HuH-7.5 (cell line): ENCODE data around the gene CDH9.
A peak's percentile ranks its signal among the peaks of the same experiment; 100 is the strongest.

Source experiments
- DNase-seq: peaks from one replicate; pipeline ENCODE4 v3.0.0; 2011; ENCODE audit warnings: low spot score

The CDH9 gene, protein sequence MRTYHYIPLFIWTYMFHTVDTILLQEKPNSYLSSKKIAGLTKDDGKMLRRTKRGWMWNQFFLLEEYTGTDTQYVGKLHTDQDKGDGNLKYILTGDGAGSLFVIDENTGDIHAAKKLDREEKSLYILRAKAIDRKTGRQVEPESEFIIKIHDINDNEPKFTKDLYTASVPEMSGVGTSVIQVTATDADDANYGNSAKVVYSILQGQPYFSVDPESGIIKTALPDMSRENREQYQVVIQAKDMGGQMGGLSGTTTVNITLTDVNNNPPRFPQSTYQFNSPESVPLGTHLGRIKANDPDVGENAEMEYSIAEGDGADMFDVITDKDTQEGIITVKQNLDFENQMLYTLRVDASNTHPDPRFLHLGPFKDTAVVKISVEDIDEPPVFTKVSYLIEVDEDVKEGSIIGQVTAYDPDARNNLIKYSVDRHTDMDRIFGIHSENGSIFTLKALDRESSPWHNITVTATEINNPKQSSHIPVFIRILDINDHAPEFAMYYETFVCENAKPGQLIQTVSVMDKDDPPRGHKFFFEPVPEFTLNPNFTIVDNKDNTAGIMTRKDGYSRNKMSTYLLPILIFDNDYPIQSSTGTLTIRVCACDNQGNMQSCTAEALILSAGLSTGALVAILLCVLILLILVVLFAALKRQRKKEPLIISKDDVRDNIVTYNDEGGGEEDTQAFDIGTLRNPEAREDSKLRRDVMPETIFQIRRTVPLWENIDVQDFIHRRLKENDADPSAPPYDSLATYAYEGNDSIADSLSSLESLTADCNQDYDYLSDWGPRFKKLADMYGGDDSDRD

DNA sequence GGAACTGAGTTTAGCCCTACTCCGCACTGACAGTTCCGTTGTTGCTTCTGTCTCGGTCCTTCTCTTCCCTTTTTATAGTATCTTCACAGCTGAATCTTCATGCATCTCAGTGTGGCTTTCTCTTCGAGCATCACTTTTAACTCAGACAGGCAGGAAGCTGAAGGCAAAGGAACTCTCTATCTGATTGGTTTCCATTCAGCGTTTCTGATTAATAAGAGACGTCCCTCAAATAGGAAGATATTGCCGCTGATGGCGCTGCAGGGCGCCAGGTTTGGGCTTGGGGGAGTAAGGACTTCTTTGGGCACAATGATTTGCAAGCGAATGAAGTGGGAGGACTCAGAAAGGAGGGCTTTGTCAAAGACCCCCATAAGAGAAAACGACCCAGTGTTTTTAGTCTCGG, at the start of gene CDH9:
CDH9 (minus strand) TSS at position 111 of the 400 bp plus-strand sequence. CDS start 50,253 bp downstream, outside the sequence.
- DNase-seq, result no peak

DNA sequence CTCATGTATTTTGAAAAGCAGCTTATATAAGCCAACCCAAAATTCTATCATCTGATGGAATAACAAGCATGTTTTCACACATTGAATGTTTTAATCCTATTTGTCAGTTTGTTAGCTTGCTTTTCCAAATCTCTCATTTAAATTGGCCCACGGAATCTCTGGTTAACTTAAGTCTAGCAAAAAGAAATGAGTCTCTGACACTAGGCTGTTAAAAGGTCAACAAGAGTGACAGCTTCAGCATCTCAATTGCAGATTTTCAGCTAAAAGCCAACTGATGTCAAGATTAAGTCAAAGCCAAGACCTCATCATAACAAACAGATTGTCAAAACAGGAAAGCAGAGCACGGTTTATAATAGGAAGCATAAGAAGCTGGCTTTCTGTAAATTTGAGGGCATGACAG, 49.4 kb upstream of the CDH9 start:
- DNase-seq, result no peak

DNA sequence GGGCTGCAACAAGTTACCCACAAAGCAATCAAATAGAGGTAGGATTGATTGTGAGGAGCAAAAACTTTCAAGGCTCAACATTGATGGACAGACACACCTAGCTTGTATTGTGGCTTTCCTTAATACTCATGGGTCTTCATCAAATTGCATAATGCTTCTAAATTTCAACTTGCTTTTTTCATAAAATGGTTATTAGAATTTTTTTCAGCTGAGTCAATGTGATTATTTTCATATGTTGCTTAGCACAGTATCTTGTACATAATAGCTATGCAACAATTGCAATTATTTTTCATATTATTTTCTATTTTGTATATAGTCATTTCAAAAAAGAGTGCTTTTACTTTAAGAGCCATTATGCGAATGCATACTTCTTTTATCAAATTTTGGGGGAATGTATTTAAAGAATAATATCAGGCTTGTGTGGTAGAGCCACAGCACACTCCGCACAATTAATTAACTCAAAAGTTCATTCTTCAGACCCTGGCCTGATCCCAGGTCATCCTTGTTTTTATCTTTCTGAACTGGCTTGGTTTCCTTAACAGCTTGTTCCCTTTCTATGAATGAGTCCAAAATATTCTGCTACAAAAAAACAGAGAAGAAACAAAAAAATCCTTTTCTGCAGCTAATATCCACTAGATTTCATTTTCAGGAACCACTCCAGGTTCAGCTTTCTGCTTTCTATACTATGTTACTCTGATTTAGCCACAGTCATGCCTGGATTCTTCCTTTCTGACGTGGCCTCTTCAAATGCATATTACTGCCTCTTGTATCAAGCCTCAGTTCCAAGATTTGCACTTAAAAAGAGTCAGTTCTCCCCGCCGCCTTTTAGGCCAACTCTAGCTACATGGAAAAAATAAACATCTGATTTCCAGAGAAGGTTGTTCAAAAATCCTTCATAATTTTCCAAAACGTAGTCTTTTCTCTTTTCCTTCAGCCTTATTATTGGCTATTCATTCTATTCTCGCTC, 45.3 kb upstream of the CDH9 start:
- no peak for DNase-seq

DNA sequence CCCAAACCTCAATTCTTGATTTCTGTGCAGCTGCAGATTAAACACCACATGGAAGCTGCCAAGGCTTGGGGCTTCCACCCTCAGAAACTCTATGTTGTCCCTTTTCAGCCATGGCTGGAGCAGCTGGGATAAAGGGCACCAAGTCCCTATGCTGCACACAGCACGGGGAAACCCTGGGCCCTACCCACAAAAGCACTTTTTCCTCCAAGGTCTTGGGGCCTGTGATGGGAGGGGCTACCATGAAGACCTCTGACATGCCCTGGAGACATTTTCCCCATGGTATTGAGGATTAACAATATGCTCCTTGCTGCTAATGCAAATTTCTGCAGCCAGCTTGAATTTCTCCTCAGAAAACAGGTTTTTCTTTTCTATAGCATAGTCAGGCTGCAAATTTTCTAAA, 41.8 kb upstream of the CDH9 start:
- DNase-seq, result no peak

DNA sequence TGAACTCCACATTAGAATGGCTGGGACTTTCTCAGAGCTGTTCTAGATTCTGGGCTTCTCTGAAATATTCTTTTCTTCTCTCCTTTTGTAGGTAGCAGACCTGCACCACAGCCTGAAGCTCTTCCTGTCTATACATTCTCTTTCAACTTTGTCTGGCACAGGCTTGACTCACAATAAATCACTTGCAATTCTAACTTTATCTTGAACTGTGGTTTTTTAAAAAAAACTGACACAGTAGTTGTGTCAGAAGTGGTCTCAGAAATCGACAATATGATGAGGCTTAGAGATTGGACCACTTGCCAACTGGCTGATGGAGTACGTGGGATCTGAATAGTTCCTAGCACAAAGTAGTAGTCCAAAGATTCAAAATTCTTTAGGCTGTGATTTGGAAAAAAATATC, 24.1 kb upstream of the CDH9 start:
- no peak for DNase-seq

DNA sequence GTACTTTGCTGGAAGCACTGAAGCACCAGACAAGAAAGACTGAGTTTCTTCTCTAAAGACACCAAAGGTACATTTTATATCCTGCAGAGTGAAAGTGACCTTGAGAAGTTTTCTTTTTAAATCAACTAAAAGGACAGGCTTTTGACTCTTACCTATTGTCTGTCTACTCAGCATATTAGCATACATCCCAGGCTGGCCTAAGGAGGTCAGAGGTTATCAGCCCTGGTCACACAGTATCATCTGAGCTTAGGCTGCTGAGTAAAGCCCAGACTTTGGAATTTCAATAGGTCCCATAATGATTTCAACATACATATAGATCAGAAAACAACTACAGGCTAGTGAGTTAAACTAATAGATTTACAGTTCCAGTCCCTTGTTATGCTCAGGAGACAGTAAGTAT, 10.1 kb upstream of the CDH9 start:
- peak; percentile 12 for DNase-seq

DNA sequence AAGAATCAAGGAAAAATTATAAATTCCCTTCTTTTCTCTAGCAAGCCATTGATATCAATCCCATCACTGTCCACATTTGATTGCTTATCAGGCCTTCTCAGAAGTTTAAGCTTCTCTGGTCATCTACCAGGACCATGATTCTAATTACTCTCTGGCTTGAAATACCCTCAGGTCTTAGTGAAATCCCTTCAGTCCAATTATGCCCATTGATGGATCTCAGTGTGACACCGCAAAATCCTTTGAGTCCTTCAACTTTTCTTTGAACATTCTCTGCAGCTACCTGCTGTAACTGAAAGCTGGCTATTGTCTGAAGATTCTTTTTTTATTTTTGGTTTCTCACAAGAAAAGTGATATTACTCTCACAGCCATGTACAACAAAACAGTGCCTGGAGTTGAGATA, 3.0 kb upstream of the CDH9 start:
- no peak for DNase-seq

DNA sequence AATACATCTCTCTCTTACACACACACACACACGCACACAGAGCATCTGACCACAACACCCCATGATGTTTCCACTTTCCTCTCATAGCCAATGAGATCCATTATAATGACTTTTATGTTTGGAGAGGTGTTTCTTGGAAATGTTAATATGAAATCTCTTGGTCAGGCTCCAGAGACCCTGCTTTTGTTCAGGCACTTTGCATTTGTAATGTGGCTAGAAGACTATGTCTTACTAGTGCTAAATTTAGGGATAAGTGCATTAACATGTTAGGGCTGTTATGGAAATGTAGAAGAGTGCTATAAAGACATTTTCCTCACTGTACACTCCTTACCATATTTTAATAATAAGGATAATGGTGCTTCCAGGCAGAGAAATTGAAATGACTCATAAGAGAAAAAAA, 3.8 kb downstream of the CDH9 start:
- DNase-seq, result no peak

DNA sequence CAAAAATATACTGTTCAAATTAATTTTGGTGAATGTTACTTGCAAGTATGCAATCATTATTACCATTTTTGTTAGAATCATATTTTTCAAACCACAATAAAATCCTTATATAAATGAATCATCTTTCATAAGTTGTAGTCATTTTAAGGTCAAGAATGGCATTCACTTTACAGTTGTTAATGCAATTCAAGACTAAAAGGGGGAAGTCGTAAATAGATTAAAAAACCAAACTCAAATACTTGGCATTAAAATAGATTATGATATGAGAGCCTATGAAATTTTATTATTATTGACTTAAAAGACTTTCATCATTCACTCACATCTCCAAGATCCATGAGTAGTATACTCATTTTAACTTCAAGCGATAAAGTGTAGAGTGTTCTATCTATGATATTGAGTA, 11.6 kb downstream of the CDH9 start:
- no peak for DNase-seq

DNA sequence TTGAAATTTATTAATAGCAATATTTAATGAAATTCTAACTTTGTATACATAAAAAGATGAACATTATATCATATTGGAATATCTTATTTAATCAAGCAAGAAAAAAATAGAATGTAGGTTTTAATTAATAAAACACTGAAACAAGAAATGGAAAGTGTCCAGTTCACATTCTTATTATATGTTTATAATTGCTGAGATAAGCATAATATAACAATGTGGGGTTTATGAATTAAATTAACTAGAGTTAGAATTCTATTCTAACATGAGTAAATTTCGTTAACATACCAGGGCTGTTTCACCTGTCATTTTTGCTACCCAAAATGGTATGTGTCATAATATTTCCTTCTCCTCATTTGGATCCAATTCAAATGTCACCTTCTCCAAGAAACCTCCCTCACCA, 12.3 kb downstream of the CDH9 start:
- no peak for DNase-seq

DNA sequence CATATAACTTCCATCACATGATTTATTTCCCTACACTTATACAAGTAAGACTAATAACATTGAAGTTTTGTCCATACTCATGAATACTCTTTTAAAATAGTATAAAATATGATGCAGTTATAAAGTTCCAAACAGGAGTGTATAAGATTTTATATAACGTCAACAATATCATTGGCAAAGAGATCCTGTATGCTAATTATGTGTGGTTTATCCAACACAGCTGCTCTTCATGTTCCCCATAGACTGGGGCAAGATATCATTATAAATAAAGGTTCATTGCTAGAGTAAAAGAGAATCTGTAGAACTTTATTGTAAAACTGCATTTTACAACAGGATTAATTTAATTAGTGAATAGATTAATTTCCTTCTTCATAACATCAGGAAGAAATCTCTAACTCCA, 16.9 kb downstream of the CDH9 start:
- no peak for DNase-seq

DNA sequence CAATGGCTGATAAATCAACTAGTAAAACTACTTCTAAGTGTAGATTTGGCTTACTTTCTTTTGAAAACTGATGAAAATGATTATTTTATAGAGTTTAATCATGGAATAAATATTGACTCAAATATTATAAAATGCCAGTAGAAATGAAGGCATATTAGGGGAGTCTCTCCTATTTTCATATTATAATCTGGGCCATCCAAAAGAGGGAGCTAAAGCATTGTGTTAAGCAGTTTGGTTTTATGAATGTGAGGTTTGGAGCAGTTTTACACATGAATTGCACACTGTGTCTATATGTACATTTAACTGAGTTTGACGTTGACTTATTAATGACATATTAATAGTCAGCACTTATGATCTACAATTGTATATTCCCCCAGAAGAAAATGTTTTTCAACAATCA, 17.4 kb downstream of the CDH9 start:
- DNase-seq, result no peak

DNA sequence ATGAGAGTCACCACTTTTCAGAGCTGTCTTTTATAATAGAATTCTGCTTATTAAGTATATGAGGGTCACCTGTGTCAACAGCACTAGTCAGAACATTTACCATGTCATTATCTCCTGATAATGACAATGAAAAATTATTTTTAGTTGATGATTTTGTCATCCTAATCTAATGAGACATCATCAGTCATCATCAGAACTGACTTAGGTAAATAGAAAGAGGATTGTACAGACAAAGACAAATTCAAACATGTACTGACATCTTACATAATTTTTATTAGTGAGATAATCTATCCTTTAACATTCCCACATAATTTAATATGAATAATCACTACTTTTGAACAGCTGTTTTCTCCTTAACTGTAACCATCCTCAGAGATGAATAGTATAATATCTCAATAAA, 22.6 kb downstream of the CDH9 start:
- DNase-seq, result no peak

DNA sequence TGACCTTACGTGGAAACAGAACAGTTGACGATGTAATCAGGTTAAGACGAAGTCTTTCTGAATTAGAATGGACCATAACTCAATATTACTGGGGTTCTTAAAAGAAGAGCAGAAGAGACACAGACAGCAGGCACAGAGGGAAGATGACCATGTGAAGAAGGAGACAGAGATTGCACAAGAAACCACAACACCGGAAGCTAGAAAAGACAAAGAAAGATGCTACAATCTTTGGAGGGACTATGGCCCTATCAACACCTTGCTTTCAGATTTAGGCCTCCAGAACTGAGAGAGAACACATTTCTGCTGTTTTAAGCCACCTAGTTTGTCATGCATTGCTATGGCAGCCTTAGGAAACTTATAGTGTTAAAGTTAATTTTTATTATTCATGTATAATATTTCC, 27.1 kb downstream of the CDH9 start:
- DNase-seq, result no peak

DNA sequence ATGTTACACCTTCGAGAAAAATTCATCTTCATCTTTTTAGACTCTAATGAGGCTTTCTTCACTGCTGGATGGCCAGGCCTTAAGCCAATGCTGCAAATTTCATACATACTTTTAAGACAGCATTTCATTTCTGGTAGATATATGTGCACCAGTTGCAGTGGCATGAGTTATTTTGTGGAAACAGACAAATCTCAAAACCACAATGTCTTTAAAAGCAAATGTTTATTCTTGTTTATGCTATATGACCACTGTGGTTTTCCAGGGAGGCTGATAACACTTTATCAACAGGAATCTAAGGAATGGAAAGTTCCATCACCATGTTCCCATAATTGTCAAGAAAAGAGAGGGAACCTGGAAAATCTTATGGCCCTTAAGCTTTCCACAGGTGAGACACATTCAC, 27.7 kb downstream of the CDH9 start:
- no peak for DNase-seq

DNA sequence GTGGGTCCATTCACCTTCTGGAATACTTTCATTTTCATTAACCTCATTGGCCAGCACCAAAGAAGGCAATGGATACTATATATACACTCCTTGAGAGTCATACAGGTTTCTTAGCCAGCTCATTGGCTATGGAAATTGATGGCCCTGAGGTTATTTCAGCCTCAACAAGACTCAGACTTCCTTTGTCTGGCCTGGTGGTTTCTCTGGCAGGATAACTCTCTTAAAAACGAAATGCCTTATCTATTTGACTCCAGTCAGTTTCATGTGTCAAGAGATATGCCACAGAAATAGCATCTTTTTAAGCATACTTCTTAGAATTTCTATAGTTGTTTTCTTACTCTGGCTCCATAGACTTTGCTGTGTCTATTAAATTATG, 28.9 kb downstream of the CDH9 start:
- DNase-seq, result no peak

DNA sequence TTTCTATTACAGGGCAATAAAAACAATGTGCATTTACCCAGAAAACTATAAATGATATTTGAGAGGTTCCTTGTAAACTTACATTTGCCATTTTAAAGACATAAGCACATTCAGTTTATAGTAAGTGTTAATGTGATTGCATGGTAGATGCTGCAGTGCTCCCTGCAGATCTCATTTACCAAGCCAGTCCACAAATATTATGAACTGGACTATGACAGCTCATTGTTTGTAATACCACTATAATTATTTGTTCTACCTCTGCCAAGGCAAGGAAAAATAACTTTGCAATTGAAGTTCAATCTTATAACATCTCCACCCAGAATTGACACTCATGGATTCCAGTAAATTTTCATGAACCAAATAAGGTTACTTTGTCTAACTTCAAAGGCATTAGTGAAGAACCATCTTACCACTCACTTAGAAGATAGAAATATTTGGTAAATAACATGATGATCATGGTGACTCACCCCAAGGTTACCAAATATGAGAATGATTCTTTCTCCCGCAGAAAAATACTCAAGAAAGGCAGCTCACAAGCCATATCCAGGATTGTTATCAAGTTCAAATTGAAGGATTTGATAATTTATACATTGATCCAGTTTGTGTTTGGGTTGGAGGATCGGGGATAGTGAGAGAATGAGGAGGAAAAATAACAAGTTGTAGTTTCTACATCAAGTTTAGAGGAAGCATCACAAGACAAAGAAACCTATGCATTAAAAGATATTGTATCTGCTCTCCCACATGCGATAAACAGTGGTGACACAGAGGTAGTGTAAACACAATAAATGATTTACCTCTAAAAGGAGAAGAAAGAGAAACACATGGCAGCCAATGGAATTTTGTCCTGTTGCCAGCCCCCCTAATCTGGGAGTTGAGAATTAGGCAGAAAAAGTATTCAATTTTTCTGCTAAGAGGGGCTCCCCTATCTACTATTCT, 29.5 kb downstream of the CDH9 start:
- no peak for DNase-seq

DNA sequence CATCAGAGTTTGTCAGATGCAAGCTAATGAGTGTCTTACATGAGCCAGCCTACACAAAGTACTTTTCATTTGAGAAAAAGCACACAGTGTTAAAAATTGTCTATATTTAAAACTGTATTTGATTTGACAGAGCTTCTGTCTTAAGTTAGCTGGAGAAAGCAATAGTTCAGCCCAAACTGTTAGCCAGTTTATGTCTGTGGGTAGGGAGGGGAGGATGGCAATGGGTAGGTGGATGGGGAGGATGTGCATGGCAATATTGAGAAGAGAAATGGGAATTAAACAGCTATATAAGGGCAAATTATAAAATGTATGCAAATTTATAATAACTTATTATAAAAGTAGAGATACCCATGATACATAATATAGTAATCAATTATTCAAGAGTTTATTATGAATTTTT, 31.3 kb downstream of the CDH9 start:
- DNase-seq, result no peak

DNA sequence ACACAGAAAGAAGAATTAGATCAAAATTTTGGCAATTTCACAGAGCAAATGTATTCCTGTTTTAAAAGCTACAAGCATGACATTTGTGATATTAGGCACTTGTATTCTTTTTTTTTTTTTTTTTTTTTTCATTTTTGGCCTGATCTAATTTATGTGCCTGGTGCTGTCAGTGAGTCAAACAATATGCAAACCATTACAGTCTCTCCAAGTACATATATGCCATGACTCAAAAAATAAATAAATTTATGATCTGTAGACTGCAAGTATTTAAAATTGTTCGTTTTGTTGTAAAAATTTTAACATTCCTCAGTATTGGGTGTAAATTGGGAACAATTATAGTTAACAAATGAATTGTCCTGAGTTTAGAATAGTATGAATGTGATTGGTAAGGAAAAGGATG, 51.4 kb downstream of the CDH9 start:
- DNase-seq, result no peak

DNA sequence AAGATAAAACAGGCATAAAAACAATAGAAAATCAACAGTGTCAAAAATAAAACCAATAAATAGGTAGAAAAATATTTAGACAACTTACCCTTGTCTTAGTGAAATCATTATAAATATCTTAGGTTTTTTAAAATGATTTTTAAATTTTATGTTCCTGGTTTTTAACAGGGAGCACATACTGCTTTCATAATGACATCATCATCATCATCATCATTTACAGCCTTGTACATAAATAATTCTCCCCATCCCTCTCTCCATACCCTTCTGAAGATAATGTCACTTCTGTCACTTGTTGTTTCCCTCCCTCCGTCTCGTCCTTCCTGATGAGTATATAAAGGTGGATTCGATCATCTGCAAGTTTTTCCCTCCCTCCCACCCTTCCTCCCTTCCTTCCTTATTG, 56.6 kb downstream of the CDH9 start:
- DNase-seq, result no peak

DNA sequence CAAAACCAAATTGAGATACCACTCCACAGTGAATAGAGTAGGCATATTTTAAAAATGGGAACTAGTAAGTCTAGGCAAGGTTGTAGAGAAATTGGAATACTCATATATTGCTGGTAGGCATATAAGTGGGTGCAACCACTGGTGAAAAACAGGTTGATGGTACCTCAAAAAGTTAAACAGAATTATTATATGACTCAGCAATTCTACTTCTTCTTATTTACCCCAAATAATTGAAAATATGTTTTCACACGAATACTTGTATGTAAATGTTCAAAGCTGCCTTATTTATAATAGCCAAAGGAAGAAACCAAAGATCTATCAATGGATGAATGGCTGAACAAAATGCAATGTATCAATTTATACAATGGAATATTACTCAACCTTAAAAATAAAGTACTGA, 79.1 kb downstream of the CDH9 start:
- DNase-seq, result no peak
